ENCODE measurements around the gene IFNL1.
A peak's percentile ranks its signal among the peaks of the same experiment; 100 is the strongest.
"Not testable (repeated sequence)": the region's sequence is repeated elsewhere in the genome, so short reads cannot be mapped to it uniquely, and the experiment has no call there.

Gene IFNL1

DNA sequence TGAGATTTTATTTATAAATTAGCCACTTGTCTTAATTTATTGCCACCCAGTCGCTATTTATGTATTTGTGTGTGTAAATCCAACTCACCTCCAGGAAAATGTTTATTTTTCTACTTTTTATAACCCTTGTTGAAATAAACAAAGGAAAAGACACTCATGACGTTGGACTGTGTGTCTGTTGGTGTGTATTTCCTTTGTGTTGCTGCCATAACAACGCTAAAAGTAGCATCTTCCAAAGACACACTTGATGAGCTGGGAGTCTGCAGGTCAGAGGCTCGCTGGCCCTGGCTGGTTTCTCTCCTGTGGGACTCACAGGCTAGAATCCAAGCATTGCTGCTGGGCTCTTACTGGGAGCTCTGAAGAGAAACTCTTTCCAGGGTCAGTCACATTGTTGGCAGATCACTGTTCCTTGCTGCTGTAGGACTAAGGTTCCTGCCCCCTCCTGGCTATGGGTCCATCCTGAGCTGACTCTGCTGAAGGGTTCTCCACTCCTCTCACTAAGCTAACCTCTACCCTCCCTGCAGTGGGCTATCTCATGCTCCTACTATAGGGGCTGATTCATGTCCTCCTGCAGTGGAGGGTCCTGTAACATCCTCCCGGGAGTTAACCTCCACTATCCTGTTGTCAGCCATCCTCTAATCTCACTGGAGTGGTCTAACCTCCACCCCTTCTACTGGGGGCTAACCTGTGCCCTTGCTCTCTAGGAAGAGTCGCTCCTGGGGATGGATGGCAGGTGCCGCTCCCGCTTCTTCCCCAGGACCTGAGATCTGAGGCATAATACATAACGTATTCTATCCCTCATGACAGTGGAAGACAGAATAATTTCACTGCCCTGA is 26.0 kb upstream of the IFNL1 start:
- no peak for DNase-seq
- ATAC-seq, result no peak

DNA sequence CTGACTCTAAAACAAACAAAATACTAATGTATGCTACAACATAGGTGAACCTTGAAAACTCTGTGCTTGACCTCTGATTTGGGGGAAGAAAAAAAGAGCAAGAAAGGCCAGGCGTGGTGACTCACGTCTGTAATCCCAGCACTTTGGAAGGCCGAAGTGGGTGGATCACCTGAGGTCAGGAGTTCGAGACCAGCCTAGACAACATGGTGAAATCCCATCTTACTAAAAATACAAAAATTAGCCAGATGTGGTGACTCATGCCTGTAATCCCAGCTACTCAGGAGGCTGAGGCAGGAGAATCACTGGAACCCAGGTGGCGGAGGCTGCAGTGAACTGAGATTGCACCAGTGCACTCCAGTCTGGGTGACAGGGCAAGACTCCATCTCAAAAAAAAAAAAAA is 22.3 kb upstream of the IFNL1 start:
- ATAC-seq, DNase-seq: not testable (repeated sequence)

GRCh38 chr19:39275578-39275977 is 20.6 kb upstream of the IFNL1 start:
- no peak for DNase-seq
- ATAC-seq, result no peak

GRCh38 chr19:39276740-39277139 is 19.5 kb upstream of the IFNL1 start:
- DNase-seq (no peak), ATAC-seq (no peak)

- no peak for ATAC-seq
- DNase-seq, result no peak
Measured at GRCh38 chr19:39277598-39277997, 18.6 kb upstream of the IFNL1 start.

DNA sequence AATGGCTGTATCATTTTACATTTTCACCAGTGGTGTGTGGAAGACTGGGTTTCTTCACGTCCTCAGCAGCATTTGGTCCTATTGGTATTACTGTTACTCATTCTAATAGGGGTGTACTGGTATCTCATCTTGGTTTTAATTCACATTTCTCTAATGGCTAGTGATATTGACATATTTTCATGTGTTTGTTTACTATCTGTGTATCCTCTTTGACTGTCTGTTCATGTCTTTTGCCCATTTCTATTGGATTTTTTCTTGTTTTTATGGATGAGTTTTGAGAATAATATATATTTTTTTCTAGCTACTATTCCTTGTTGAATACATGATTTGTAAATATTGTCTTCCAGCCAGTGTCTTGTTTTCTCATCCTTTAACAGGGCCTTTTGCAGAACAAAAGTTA is 14.2 kb upstream of the IFNL1 start:
- no peak for DNase-seq

DNA sequence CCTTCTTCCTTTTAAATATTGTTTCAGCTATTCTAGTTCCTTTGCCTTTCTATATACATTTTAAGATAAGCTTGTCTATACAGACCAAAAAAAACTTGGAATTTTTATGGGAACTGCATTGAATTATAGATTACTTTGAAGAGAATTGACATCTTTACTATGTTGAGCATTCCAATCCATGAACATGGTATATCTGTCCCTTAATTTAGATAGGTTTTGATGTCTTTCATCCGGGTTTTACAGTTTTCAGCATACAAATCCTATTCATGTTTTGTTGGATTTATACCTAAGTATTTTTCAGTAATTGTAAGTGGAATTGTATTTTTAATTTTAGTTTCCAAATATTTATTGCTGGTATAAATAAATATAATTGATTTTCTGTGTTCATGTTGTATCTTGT is 12.2 kb upstream of the IFNL1 start:
- no peak for DNase-seq
- ATAC-seq, result no peak

More for the DNA sequence above, 14.2 kb upstream of the IFNL1 start:
- ATAC-seq, result no peak

GRCh38 chr19:39293394-39293793 is 2.8 kb upstream of the IFNL1 start:
- no peak for DNase-seq
- ATAC-seq, result no peak

GRCh38 chr19:39296906-39297305 is 699 bp downstream of the IFNL1 start:
- ATAC-seq (no peak), DNase-seq (no peak)

- DNase-seq (peak; percentile 60), ATAC-seq (peak; percentile 94)
Measured at GRCh38 chr19:39297931-39298634, 1.9 kb downstream of the IFNL1 start.

- peak; percentile 26 for ATAC-seq
- DNase-seq, result no peak
Measured at GRCh38 chr19:39299404-39299803, 3.2 kb downstream of the IFNL1 start.

- ATAC-seq (no peak), DNase-seq (no peak)
Measured at GRCh38 chr19:39299832-39300231, 3.6 kb downstream of the IFNL1 start.

DNA sequence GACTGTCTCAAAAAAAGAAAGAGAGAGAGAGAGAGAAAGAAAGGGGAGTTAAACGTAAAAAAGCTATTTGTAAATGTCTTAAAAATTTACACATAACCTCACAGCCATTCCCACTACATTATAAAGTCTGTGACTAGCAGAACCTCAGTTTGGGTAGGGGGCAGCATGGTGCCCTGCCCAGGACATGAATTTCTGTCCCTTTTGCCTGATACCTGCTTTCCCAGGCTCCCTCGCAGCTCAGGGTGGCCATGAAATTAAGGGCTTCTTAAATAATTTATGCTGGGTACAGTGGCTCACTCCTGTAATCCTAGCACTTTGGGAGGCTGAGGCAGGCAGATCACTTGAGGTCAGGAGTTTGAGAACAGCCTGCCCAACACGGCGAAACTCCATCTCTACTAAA is 4.8 kb downstream of the IFNL1 start:
- ATAC-seq, result no peak
- no peak for DNase-seq

GRCh38 chr19:39301562-39301961 is 5.4 kb downstream of the IFNL1 start:
- ATAC-seq (no peak), DNase-seq (no peak)

- ATAC-seq (no peak), DNase-seq (no peak)
Measured at GRCh38 chr19:39303373-39304184, 7.4 kb downstream of the IFNL1 start.

- DNase-seq (no peak), ATAC-seq (no peak)
Measured at GRCh38 chr19:39304185-39304513, 7.9 kb downstream of the IFNL1 start.

DNA sequence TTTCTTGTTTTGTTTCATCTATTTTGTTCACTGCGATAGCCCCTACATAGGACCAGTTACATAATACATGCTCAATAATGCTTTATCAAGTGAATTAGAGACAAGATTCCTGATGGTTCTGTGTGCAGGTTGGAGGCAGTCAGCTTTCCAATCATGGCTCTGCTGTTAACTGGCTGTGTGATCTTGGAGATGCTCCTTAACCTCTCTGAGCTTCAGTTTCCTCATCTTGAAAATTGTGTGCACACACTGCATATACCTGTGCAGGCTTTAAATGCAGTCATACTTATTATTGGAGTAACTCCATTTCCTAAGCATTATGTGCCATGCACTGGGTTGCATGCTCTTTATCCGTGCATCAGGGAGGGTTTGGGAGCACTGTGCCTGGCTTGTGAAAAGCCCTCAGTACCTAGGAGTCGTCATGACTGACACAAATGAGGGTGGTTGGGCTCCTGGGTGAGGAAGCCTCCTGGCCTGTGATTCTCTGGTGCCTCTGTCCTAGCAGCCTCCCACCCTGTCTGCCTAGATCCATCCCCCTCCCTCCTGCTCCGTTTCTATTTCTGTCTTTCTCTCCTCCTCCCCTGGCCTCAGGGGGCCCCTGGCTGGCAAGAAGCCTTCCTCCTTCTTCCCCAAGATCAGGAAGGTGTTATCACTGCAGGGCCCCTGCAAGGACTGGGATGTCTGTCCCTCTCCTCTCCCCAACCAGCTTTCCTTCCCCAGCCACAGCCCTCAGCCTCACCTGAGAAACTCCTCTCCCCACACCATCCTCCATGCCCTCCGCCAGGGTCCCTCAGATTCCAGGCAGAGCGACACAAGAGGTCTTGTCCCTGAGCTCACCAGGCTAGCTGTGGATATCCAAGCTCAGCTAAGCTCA is 8.7 kb downstream of the IFNL1 start:
- ATAC-seq (no peak), DNase-seq (no peak)

GRCh38 chr19:39306075-39306474 is 9.9 kb downstream of the IFNL1 start:
- DNase-seq (no peak), ATAC-seq (no peak)

- no peak for ATAC-seq
- no peak for DNase-seq
Measured at GRCh38 chr19:39307046-39307821, 11.0 kb downstream of the IFNL1 start.

DNA sequence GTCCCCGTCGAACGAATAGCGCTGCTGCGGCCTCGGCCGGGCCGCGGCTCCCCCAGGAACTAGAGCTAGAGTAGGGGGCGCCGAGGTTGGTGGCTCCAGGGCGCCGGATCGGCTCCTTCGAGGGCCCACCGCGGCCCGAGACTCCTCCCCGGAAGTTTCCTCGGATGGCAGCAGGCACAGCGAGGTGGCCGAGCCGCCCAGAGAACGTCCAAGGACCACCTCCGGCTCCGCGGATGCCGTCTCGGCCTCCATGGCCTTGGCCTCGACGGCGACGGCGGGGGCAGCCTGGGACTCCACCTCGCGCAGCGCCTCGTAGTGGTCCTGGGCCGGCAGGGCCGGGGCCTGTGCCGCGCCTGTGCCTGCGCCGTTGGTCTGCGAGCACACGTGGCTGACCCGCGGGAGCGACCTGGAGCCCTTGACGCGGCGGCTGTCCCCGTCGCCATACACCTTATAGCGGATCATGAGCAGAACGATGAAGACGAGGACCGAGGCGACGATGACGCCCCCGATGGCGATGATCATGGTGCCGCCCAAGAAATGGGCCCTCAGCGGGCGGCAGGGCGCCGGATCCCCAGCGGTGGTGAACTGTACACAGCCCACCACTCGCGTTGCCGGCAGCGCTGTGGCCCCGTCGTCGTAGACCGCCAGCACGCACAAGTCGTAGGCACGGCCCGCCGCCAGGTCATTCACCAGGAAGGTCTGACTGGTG is 11.8 kb downstream of the IFNL1 start:
- DNase-seq (no peak), ATAC-seq (no peak)

Measured in stimulated activated naive CD8-positive, alpha-beta T cell treated with anti-CD3 and anti-CD28 coated beads, Interleukin-15, Interleukin-2, amounts not matched to agents 100 U/mL and 50 U/mL, for 24 hours (primary cell).